ENCODE data around the gene FBXO15. TPM values are rescaled to one million over a fixed set of nuclear protein-coding genes. Genes with fewer than 3 reads are reported as not detected.

Gene FBXO15
- total RNA-seq, 1 experiment from 2014 or later = 0.91 TPM

GRCh38 chr18:74114116-74114515 lies 33.5 kb downstream of the FBXO15 start:
- no peak for DNase-seq (ENCODE audit: low read depth)

GRCh38 chr18:74113711-74114110 lies 33.9 kb downstream of the FBXO15 start:
- DNase-seq (ENCODE audit: low read depth) = no peak

GRCh38 chr18:74110976-74111375 lies 36.7 kb downstream of the FBXO15 start:
- no peak for DNase-seq (ENCODE audit: low read depth)

GRCh38 chr18:74110149-74110548 lies 37.5 kb downstream of the FBXO15 start:
- DNase-seq (ENCODE audit: low read depth) = no peak

DNA sequence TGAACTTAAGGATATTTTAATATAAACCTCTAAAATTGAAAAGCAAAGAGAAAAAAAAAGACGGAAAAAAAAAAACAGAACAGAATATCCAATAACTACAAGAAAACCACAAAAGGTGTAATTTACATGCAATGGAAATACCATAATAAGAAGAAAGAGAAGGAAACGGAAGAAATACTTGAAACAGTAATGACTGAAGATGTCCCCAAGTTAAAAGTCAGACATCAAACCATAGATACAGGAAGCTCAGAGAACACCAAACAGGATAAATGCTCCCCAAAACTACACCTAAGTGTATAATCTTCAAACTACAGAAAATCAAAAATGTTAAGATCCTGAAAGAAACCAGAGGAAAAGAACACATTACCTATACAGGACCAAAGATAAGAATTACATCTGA lies 39.2 kb downstream of the FBXO15 start:
- DNase-seq (ENCODE audit: low read depth) = no peak

GRCh38 chr18:74097803-74098202 lies 49.8 kb downstream of the FBXO15 start:
- DNase-seq (ENCODE audit: low read depth) = no peak

- no peak for DNase-seq (ENCODE audit: low read depth)
Observed at GRCh38 chr18:74092922-74093321, 54.7 kb downstream of the FBXO15 start.

- no peak for DNase-seq (ENCODE audit: low read depth)
Observed at GRCh38 chr18:74084184-74084855, 63.3 kb downstream of the FBXO15 start.

DNA sequence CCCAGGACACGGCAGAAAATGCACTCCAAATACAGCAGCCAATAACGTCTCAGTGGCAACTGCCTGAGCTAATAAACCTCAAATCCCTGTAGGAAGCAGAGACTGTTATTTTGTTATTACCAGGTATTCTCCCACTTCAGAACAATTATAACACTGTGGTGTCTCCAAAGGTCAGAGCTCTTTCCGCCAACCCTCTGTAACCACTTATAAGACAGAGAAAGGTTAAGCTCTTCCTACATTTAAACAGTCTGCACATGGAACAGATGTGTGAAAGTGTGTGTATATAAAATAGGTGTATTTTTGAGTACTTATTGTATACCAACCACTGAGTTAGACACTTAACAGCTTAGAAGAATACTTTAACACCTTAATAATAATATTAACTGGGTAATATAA lies 64.1 kb downstream of the FBXO15 start:
- no peak for DNase-seq (ENCODE audit: low read depth)

GRCh38 chr18:74082742-74083556 lies 64.7 kb downstream of the FBXO15 start:
- DNase-seq (ENCODE audit: low read depth) = no peak

DNA sequence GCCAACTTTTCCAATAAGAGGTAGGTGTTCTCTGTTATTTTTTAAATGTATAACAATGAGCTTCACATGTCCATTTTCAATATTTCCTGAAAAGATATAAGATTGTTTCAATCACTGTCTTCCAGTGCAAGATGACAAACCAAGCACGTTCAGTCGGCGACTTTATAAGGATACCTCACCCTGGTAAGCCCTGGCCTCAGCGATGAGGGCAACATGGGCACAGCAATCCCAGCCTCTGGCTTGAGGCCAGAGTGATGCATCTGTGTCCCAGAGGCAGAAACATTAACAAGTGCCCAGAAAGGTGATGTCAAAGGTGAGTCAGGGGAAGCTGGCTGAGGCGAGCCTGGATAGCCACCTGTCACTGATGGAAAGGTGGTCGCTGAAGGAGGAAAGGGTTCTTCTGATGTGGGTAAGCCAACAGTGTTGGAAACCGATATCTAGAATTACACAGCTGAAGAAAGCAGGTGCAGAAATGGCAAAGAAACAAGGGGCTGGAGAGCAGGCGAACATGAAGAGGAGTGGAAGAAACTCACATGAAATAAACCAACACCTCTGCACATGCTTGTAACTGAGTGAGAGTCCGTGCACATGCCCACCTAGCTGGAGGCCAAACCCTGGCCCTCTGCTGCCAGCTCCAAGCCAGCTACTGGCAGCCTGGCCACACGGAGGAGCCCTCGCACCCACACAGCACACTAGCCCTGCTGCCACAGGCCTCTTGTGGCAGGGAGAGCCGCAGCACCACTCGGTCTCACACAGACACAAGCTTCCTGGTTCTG lies 65.5 kb downstream of the FBXO15 start:
- DNase-seq (ENCODE audit: low read depth) = peak; percentile 76

- DNase-seq (ENCODE audit: low read depth) = no peak
Observed at GRCh38 chr18:74078257-74078656, 69.4 kb downstream of the FBXO15 start.

DNA sequence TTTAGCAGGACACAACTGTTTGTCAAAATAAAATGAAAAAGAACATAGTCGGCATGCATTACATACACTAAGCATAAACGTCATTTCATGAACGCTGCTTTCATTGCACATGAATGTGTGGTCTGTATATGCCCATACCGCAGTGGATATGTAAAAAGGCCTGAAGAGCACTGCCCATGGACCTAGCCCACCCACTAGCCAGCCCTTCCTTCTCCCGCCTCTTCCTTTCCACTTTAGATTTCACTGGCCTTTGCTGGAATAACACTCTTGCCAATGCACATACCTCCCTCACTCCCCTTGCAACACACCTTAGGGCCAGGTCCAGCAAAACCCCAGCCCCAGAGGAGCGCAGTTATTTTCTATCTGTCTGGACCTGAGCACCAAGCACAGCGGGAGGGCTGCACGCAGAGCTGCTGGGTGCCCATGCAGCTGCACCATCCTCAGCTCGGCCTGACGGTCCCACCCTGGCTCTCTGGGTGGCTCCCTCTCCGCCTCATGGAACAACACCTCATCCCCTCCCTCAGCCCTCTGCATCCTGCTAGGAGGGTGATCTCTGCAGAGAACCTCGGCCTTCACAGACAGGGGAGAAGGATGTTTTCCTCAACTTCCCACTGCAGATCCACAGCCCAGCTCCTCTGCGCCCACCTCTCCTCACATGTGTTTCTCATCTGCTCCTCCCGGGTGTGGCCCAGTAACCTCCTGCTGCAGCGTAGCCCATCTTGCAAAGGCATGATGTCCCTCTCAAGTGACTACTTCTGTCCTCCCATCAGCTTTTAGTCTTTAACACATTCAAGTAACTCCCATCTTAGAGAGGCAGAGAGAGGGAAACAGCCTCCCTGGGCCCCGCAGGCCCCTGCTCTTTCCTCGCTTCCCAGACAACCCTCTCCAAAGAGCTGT lies 72.7 kb downstream of the FBXO15 start:
- DNase-seq (ENCODE audit: low read depth) = no peak

- DNase-seq (ENCODE audit: low read depth) = peak; percentile 21
Observed at GRCh38 chr18:74073957-74074667, 73.5 kb downstream of the FBXO15 start.

DNA sequence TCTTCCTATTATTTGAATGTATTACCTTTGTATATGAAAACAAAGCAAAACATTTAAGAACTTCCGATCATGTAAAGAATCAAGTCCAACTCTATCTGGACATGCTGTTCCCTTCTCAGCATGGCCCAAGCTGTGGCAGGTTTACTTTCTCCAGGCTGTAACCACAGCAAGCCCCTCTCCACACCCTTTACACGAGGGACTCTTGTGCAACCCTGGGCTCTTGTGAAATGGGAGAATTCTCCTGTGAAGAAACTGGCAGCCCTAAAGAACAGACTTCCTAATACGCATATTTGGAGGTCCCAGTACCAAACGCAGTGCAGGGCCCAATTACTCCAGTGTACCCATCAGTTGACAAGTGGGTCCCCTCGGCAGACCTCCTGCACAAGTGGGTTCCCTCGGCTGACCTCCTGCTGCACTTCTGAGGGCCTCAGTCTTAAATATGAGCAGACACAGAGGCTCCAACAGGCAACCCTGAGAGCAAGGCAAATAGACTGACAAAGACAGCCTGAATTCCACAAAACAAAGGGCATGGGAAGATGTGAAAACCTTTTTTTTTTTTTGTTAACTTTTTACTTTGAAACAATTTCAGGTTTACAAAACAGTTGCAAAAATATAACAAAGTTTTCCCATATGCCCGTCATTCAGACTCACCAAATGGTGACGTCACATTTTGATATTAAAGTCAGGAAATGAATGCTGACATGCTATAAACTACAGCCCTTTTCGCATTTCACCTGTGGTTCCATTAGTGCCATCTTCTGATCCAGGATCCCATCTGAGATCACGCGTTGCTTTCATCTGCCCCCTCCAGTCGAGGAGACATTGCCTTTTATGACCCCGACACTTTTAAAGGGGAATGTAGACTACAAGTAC lies 78.2 kb downstream of the FBXO15 start:
- no peak for DNase-seq (ENCODE audit: low read depth)

DNA sequence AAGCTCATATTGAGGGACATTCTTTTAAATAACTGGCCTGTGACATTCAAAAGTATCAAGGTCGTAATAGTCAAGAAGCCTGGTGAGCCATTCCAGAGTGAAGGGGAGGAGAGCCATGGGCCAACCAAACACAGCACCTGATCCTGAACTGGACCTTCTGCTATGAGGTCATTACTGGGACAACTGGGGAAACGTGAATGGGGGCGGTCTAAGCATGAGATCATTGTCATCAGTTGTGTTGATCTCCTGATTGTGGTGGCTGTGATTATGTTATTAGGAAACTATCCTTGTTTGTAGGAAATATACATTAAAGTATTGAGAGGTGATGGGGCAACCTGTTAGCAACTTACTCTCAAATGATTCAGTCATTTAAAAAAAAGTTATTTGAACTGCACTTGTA lies 79.3 kb downstream of the FBXO15 start:
- DNase-seq (ENCODE audit: low read depth) = no peak

GRCh38 chr18:74066018-74066417 lies 81.6 kb downstream of the FBXO15 start:
- DNase-seq (ENCODE audit: low read depth) = no peak

DNA sequence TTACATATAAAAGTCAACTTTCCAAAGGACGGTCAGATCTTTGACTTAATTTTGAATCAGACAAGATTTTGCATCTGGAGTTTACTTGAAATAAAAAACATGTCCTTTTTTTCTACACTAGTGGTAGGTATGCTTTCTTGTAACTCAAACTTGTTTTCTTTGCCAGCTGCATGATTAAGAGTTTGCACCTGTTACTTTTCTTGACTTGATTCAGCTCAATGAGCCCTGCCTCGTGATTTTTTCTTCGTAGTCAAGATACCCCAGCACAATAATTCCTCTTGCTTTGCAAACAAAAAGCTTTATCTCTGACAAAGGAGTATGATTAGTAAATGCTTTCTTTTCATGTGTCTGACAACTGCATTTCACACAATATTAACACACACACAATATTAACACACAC lies 82.3 kb downstream of the FBXO15 start:
- no peak for DNase-seq (ENCODE audit: low read depth)

DNA sequence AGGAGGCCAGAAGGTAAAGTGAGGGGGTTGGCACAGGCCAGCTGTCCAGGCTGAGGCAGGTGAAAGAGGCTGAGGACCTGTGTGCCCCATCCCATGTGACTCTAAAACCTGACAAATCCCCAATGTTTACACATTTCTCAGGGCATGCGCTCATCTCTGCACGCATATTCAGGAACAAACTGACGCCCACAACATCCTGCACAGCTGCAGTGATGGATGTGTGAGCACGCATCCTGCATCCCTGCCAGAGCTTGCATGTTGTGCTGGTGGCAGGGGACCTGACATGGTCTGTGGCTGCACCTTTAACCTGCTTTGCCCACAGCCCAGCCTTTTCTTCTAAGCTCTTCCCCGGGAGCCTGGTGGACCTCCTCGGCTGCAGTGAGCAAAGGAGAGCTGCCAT lies 83.1 kb downstream of the FBXO15 start:
- peak; percentile 11 for DNase-seq (ENCODE audit: low read depth)

GRCh38 chr18:74063557-74063956 lies 84.1 kb downstream of the FBXO15 start:
- no peak for DNase-seq (ENCODE audit: low read depth)

All from Daoy (cell line).